Endothelial cell of umbilical vein (primary cell): Measurements from ENCODE around the gene RAB19. TPM values are rescaled to one million over a fixed set of nuclear protein-coding genes. Genes with fewer than 3 reads are reported as not detected.

Source experiments
- BruUV-seq: library from RNA; stranded (reverse); fragments of 400-500 nt; replicated peaks from 2 replicates; lab custom pipeline; 2021; lab: Mats Ljungman, UMichigan
- CTCF ChIA-PET: fragments of 300-600, 350-600 bp; sonication (Branson Sonifier 250); formaldehyde crosslinking; loops from one replicate; lab custom pipeline; 2021; ENCODE audit warnings: antibody characterized with exemption, inconsistent platforms; lab: Charles Lee
- POLR2A ChIA-PET: fragments of 300-600, 350-600 bp; sonication (Branson Sonifier 250); formaldehyde crosslinking; loops from one replicate; lab custom pipeline; 2021; ENCODE audit warnings: antibody characterized with exemption, inconsistent platforms; lab: Charles Lee
- DNase-seq: peaks from one replicate; pipeline ENCODE4 v3.0.0-alpha.2; 2011; ENCODE audit warnings: low read depth, low spot score
- FAIRE-seq: peaks from 2 replicates; lab custom pipeline; 2011; peaks lifted over from hg19 to GRCh38; lab: Jason Lieb, UNC
- H2AFZ ChIP-seq: 2 replicates; pipeline ENCODE4 v1.6.0; 2012; ENCODE audit warnings: low read depth, low read length, control low read depth, inconsistent platforms
- H3K27ac ChIP-seq: 2 replicates; pipeline ENCODE4 v1.5.1; 2011; ENCODE audit warnings: low read depth, mild to moderate bottlenecking, control low read depth, low read length, moderate library complexity; ENCODE audit not compliant: insufficient read depth
- H3K27me3 ChIP-seq, 2 experiments: 2 replicates each; pipeline versions ENCODE4 v1.6.0 to v1.6.1; 2011; ENCODE audit warnings: low read length in 2 of 2, mixed read lengths in 1 of 2; ENCODE audit not compliant: control insufficient read depth in 2 of 2, insufficient read depth in 2 of 2
- H3K36me3 ChIP-seq, 2 experiments: 2 replicates in 1 of 2; 3 replicates in 1 of 2; pipeline ENCODE4 v1.5.1; 2011; ENCODE audit warnings: low read length in 2 of 2, mild to moderate bottlenecking in 1 of 2, moderate library complexity in 1 of 2; ENCODE audit not compliant: control insufficient read depth in 2 of 2, insufficient read depth in 2 of 2; ENCODE audit errors: extremely low read depth in 1 of 2
- H3K4me1 ChIP-seq: 3 replicates; pipeline ENCODE4 v1.5.1; 2011; ENCODE audit warnings: mild to moderate bottlenecking, low read length; ENCODE audit not compliant: control insufficient read depth, insufficient read depth; ENCODE audit errors: extremely low read depth
- H3K4me2 ChIP-seq: 2 replicates; pipeline ENCODE4 v1.6.1; 2011; ENCODE audit warnings: low read length, control low read depth, mixed read lengths; ENCODE audit not compliant: insufficient read depth
- H3K4me3 ChIP-seq, 3 experiments: fragments of 200-600 bp in 1 of 3; sonication (generic), shearing (Covaris generic) in 1 of 3; replicated peaks in 1 of 3; 2 replicates each; pipeline ENCODE4 v1.5.1; 2011 to 2016; ENCODE audit warnings: control low read depth in 3 of 3, low read length in 3 of 3, mild to moderate bottlenecking in 2 of 3, inconsistent platforms in 1 of 3, low read depth in 1 of 3, moderate library complexity in 1 of 3; ENCODE audit not compliant: insufficient read depth in 1 of 3
- H3K79me2 ChIP-seq: 2 replicates; pipeline ENCODE4 v1.6.0; 2012; ENCODE audit warnings: low read length, inconsistent platforms; ENCODE audit not compliant: control insufficient read depth, insufficient read depth
- H3K9ac ChIP-seq: replicated peaks from 2 replicates; pipeline ENCODE3; 2011; ENCODE audit warnings: low read length, control low read depth; ENCODE audit not compliant: insufficient read depth; ENCODE audit errors: extremely low read depth
- H3K9me1 ChIP-seq: replicated peaks from 3 replicates; pipeline ENCODE4 v1.6.0; 2011; ENCODE audit warnings: mild to moderate bottlenecking, low read length; ENCODE audit not compliant: control insufficient read depth, insufficient read depth; ENCODE audit errors: extremely low read depth
- H3K9me3 ChIP-seq: replicated peaks from 2 replicates; pipeline ENCODE4 v1.5.1; 2012; ENCODE audit warnings: low read length, inconsistent platforms; ENCODE audit not compliant: control insufficient read depth, insufficient read depth
- H4K20me1 ChIP-seq: replicated peaks from 2 replicates; pipeline ENCODE3; 2011; ENCODE audit warnings: mild to moderate bottlenecking, low read length; ENCODE audit not compliant: control insufficient read depth, insufficient read depth; ENCODE audit errors: extremely low read depth
- CTCF ChIP-seq, 2 donors: IDR thresholded peaks; 1 replicate in 1 of 2; 2 replicates in 1 of 2; pipeline ENCODE4 v1.5.1; 2011; ENCODE audit warnings: low read length in 2 of 2, mild to moderate bottlenecking in 2 of 2, moderate library complexity in 2 of 2, control low read depth in 1 of 2, inconsistent platforms in 1 of 2, low read depth in 1 of 2; ENCODE audit not compliant: insufficient read depth in 1 of 2; ENCODE audit errors: extremely low read depth in 1 of 2
- EZH2 ChIP-seq: IDR thresholded peaks from 2 replicates; pipeline ENCODE4 v1.6.1; 2012; ENCODE audit warnings: borderline replicate concordance, low read depth, mild to moderate bottlenecking, moderate library complexity, low read length, inconsistent platforms; ENCODE audit not compliant: severe bottlenecking
- FOS ChIP-seq: IDR thresholded peaks from 2 replicates; pipeline ENCODE4 v1.6.1; 2011; ENCODE audit warnings: mild to moderate bottlenecking, low read length, moderate library complexity, borderline replicate concordance; ENCODE audit not compliant: insufficient read depth
- GATA2 ChIP-seq: IDR thresholded peaks from 2 replicates; pipeline ENCODE4 v1.7.0; 2011; ENCODE audit warnings: low read depth, mild to moderate bottlenecking, moderate library complexity, mixed read lengths, low read length; ENCODE audit not compliant: insufficient read length, insufficient read depth
- JUN ChIP-seq: IDR thresholded peaks from 2 replicates; pipeline ENCODE4 v1.6.1; 2011; ENCODE audit warnings: borderline replicate concordance, low read depth; ENCODE audit not compliant: insufficient read length, insufficient read depth
- MAX ChIP-seq: IDR thresholded peaks from 2 replicates; pipeline ENCODE4 v1.6.1; 2011; ENCODE audit not compliant: insufficient read depth, insufficient read length
- MYC ChIP-seq: IDR thresholded peaks from one replicate; pipeline ENCODE4 v1.6.1; 2011; ENCODE audit warnings: mild to moderate bottlenecking, low read depth, low read length
- POLR2A ChIP-seq: IDR thresholded peaks from 2 replicates; pipeline ENCODE4 v1.6.1; 2012; ENCODE audit warnings: low read depth, mild to moderate bottlenecking, control low read depth, low read length
- POLR2AphosphoS5 ChIP-seq: IDR thresholded peaks from 2 replicates; pipeline ENCODE4 v1.6.1; 2012; ENCODE audit warnings: low read depth, mild to moderate bottlenecking, control low read depth, low read length, moderate library complexity; ENCODE audit not compliant: insufficient read depth
- dilution Hi-C: fragments of 300-500 bp; cut with MboI; formaldehyde crosslinking; loops from one replicate; pipeline ENCODE4 v1.15.0; 2019; ENCODE audit warnings: low sequenced_read_pairs; ENCODE audit not compliant: extremely low pct_ligation_motif_present
- intact Hi-C: fragments of 100-400 bp; cut with micrococcal nuclease; formaldehyde crosslinking; loops from one replicate; pipeline ENCODE4 v1.10.0; 2022
- polyA plus RNA-seq, 4 experiments: library from polyadenylated mRNA; depleted of rRNA in 3 of 4; stranded (reverse) in 3 of 4; unstranded in 1 of 4; fragments of >200 nt; gene quantifications; 2 replicates each; pipeline versions ENCODE4 v1.2.1 to v1.2.3, GENCODE V29; 2011 to 2012; ENCODE audit warnings: missing spikeins in 1 of 4
- total RNA-seq: library from RNA; stranded (reverse); gene quantifications from 2 replicates; pipeline ENCODE4 v1.2.3, GENCODE V29; 2021

Gene RAB19
- total and polyA plus RNA-seq, 2 donors (not counting 3 experiments of a cell fraction or from before 2014, with no cell fraction given) = not detected

- no TSS peak for BruUV-seq
- no peak for FAIRE-seq
- no peaks in the 10 kb centered on the region for H3K36me3 ChIP-seq
- H4K20me1 ChIP-seq = no peaks in the 10 kb centered on the region
- no peaks in the 10 kb centered on the region for H3K9me3 ChIP-seq
- no peak overlapping the region for H3K4me2 ChIP-seq
- intact Hi-C loops = no loop called here
- peaks cover 8% of the 10 kb centered on the region for H3K4me1 ChIP-seq
- H3K4me3 ChIP-seq = no peak overlapping the region
- no peaks in the 10 kb centered on the region for H3K79me2 ChIP-seq
- ChIA-PET CTCF (interaction anchor here (0.6 kb wide), 1 partner anchor 980 kb away, joined by 3 read pairs; no protein-coding TSS in a partner anchor), POLR2A (no interaction called here)
- no peaks in the 10 kb centered on the region for H3K9me1 ChIP-seq
- H3K9ac ChIP-seq = no peak overlapping the region
- TF ChIP-seq GATA2 (no peak), EZH2 (no peak), POLR2AphosphoS5 (no peak), CTCF (IDR thresholded peaks at IDR 0.05; ENCODE audit: extremely low read depth in 1 of 2, insufficient read depth in 1 of 2, low read depth in 1 of 2, low read length in 2 of 2) (no peak), JUN (no peak), FOS (no peak), POLR2A (no peak), MAX (no peak), MYC (no peak)
- H3K27ac ChIP-seq = no peak overlapping the region
- dilution Hi-C loops = no loop called here
- no peak overlapping the region for H2AFZ ChIP-seq
- DNase-seq = no peak
- H3K27me3 ChIP-seq = no peaks in the 10 kb centered on the region
Measured at GRCh38 chr7:140446467-140446866, 42.6 kb downstream of the RAB19 start.
